ENCODE data around the gene CTBP1. TPM values are rescaled to one million over a fixed set of nuclear protein-coding genes. Genes with fewer than 3 reads are reported as not detected.

CTBP1 gene
- total RNA-seq, 2 donors from 2014 or later = 132 to 256 TPM

DNA sequence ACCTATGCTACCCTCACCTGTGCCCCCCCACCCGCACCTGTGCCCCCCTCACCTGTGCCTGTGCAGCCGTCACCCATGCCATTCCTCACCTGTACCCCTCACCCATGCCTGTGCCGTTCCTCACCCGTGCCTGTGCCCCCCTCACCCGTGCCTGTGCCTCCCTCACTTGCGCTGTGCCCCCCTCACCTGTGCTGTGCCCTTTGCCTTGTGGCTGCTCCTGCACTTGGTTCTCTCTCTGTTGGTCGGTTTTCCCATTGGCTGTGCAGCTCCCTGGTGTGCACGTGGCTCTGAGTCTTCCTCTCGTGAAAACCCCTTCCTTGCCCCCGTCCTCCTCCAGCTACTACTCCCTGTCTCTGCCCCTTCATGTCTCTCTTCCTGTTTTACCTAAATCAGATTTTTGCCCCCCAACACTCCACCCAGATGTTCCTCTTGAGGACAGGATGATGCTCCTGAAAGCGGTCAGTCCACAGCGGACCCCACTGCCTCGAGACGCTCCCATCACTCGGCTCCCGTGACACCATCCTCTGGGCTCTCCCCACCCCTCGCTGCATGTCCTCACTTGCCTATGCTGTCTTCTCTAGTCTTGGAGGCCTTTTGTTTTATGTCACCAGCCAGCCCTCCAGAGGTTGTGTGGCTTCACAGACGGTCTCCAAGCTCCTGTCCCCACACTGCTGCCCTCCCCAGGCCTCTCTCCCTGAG lies 47.5 kb upstream of the CTBP1 start:
- peaks cover 29% of the 10 kb centered on the region for H3K36me3 ChIP-seq
- DNase-seq (ENCODE audit: low spot score) (no peak), ATAC-seq (ENCODE audit: insufficient number of reproducible peaks, low FRiP score, low read depth) (no peak)
- TF ChIP-seq CTCF (IDR thresholded peaks at IDR 0.05) = no peak
- H3K4me1 ChIP-seq (ENCODE audit: control insufficient read depth in 1 of 2, low read depth in 2 of 2) = peaks cover 20 to 31% of the 10 kb centered on the region in 2 donors
- no peak overlapping the region for H3K4me3 ChIP-seq
- H3K9me3 ChIP-seq = no peaks in the 10 kb centered on the region
- H3K27ac ChIP-seq = no peak overlapping the region
- no peaks in the 10 kb centered on the region for H3K27me3 ChIP-seq (replicated peaks; ENCODE audit: insufficient read depth)

- Histone ChIP-seq H3K27me3 (replicated peaks; ENCODE audit: insufficient read depth) (no peaks in the 10 kb centered on the region), H3K27ac (peak overlapping the region; percentile 13 to 32), H3K4me3 (no peak overlapping the region), H3K9me3 (no peaks in the 10 kb centered on the region), H3K4me1 (ENCODE audit: control insufficient read depth in 1 of 2, low read depth in 2 of 2) (peaks cover 29 to 40% of the 10 kb centered on the region in 2 donors), H3K36me3 (peaks cover 29% of the 10 kb centered on the region)
- DNase-seq (ENCODE audit: low spot score) (no peak), ATAC-seq (ENCODE audit: insufficient number of reproducible peaks, low FRiP score, low read depth) (no peak)
- TF ChIP-seq CTCF (IDR thresholded peaks at IDR 0.05) = no peak
Observed at GRCh38 chr4:1295405-1296055, 46.6 kb upstream of the CTBP1 start.

DNA sequence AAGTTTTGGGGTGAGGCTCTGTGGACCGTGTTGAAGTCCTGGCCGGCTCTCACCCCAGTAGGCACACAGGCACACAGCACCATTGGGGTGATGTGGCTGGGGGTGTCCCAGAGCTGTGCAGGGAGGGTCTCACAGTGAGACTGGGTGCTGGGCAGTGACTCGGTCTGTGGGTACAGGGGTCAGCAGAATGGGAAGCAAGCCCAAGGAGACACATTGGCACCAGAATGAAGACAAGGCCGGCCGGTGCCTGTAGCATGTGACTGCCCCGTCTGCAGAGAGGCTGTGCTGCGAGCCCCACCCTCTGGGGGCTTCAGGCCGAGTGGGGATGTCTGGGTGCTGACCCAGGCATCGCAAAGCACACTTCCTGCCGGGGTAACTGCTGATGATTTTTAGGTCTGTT lies 46.0 kb upstream of the CTBP1 start:
- Histone ChIP-seq H3K4me1 (ENCODE audit: control insufficient read depth in 1 of 2, low read depth in 2 of 2) (peaks cover 29 to 42% of the 10 kb centered on the region in 2 donors), H3K36me3 (peaks cover 29% of the 10 kb centered on the region), H3K4me3 (no peak overlapping the region), H3K9me3 (no peaks in the 10 kb centered on the region), H3K27ac (peak overlapping the region; percentile 13 to 32), H3K27me3 (replicated peaks; ENCODE audit: insufficient read depth) (no peaks in the 10 kb centered on the region)
- no peak for TF ChIP-seq CTCF (IDR thresholded peaks at IDR 0.05)
- ATAC-seq (ENCODE audit: insufficient number of reproducible peaks, low FRiP score, low read depth) (no peak), DNase-seq (ENCODE audit: low spot score) (no peak)

DNA sequence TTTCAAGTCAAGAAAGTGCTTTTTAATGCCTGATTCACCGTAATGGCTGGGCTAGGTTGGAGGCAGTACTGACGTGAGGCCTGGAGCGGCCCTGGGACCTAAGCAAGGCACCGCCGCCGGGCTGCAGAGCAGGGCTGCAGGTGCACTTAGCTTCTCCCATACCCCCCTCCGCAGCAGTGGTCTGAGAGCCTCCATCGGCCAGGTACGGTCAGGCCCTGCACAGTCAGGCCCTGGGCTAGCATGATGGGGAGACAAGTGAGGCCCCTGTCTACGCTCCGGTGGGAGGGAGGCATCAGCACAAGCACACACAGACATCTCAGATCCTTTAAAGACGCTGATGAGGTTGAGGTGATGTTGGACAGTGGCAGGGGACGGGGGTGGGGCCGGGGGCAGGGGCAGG lies 45.5 kb upstream of the CTBP1 start:
- Histone ChIP-seq H3K27ac (peak overlapping the region; percentile 63 to 65), H3K9me3 (no peaks in the 10 kb centered on the region), H3K4me1 (ENCODE audit: control insufficient read depth in 1 of 2, low read depth in 2 of 2) (peaks cover 29 to 42% of the 10 kb centered on the region in 2 donors), H3K36me3 (peaks cover 26% of the 10 kb centered on the region), H3K27me3 (replicated peaks; ENCODE audit: insufficient read depth) (no peaks in the 10 kb centered on the region), H3K4me3 (peak overlapping the region; percentile 45)
- ATAC-seq (ENCODE audit: insufficient number of reproducible peaks, low FRiP score, low read depth) (no peak), DNase-seq (ENCODE audit: low spot score) (no peak)
- TF ChIP-seq CTCF (IDR thresholded peaks at IDR 0.05) = no peak

DNA sequence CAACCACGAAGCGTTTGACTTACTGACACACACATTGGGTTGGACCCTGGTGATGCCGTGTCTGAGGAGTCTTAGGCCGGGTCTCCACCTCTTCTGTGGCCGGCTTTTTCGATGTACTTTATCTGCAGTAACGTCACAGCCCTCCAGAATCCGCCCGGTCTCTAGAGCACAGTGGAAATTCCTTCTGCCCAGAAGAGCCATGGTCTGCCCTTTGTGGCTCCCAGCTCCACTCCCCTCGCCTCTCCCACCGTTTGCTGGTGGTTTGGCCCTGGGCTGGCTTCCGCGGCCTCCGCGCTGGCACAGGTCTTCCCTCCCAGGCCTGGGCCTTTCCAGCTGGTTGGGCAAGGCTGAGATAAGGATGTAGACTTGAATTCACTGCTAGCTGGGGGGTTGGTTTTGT lies 45.1 kb upstream of the CTBP1 start:
- Histone ChIP-seq H3K4me3 (peak overlapping the region; percentile 45), H3K27ac (peak overlapping the region; percentile 63 to 65), H3K4me1 (ENCODE audit: control insufficient read depth in 1 of 2, low read depth in 2 of 2) (peaks cover 30 to 42% of the 10 kb centered on the region in 2 donors), H3K9me3 (no peaks in the 10 kb centered on the region), H3K36me3 (peaks cover 22% of the 10 kb centered on the region), H3K27me3 (replicated peaks; ENCODE audit: insufficient read depth) (no peaks in the 10 kb centered on the region)
- no peak for TF ChIP-seq CTCF (IDR thresholded peaks at IDR 0.05)
- no peak for ATAC-seq (ENCODE audit: insufficient number of reproducible peaks, low FRiP score, low read depth)
- no peak for DNase-seq (ENCODE audit: low spot score)
